Heart left ventricle (tissue), 13 donors: Measurements from ENCODE around the gene MFF.

Experiments used
- POLR2A ChIP-seq, 2 donors: fragments of 450-650 bp; IDR thresholded peaks; one replicate each; pipeline ENCODE4 v1.6.1; 2017; ENCODE audit warnings: antibody characterized with exemption in 2 of 2, mild to moderate bottlenecking in 2 of 2, moderate library complexity in 2 of 2
- TF ChIP-seq, protein P1 (sequence below), 12 donors: fragments of 200-600 bp; sonication (generic) in 4 of 12; IDR thresholded peaks; one replicate each; pipeline versions ENCODE4 v1.5.0 to v1.8.0; 2018 to 2022; ENCODE audit warnings: antibody characterized with exemption in 12 of 12, mild to moderate bottlenecking in 5 of 12
- donor health status: ischemic (EF 13 %, LVEDD 7.1; RV severe dilation, severe dysfunction).
- donor health status: DM: no; HTN: yes; CAD: no.
- donor health status: DM: no; HTN: no; CAD: no.
- donor health status: ischemic (EF 25% LVEDD 6.9; RV normal size, moderate dysfunction).
- donor health status: ischemic (EF 25% LVEDD 5.7; RV mildly dilated, moderate dysfunction).
- donor health status: ischemic (EF 35%, LVEDD 5.7; RV mildly dilated, moderate dysfunction).
- donor health status: nonischemic (EF 11% LVEDD 7.7; RV severe dilation, severe dysfunction).
- donor health status: DM: yes; HTN: yes; CAD: no.
- donor health status: PGD.
- donor health status: ischemic (EF 29% LVEDD 5.4; RV normal size, mild dysfunction).
- donor health status: nonischemic (EF 23%, LVEDD 6.1; RV moderate dilation, normal function).

- TF ChIP-seq, protein P1, sequence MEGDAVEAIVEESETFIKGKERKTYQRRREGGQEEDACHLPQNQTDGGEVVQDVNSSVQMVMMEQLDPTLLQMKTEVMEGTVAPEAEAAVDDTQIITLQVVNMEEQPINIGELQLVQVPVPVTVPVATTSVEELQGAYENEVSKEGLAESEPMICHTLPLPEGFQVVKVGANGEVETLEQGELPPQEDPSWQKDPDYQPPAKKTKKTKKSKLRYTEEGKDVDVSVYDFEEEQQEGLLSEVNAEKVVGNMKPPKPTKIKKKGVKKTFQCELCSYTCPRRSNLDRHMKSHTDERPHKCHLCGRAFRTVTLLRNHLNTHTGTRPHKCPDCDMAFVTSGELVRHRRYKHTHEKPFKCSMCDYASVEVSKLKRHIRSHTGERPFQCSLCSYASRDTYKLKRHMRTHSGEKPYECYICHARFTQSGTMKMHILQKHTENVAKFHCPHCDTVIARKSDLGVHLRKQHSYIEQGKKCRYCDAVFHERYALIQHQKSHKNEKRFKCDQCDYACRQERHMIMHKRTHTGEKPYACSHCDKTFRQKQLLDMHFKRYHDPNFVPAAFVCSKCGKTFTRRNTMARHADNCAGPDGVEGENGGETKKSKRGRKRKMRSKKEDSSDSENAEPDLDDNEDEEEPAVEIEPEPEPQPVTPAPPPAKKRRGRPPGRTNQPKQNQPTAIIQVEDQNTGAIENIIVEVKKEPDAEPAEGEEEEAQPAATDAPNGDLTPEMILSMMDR (IDR thresholded peaks at IDR 0.05), result no peak
- TF ChIP-seq POLR2A (IDR thresholded peaks at IDR 0.05), result no peak
Observed at GRCh38 chr2:227370092-227370491, 45.0 kb downstream of the MFF start.
